Measurements from ENCODE around the gene TSPAN1. TPM values are rescaled to one million over a fixed set of nuclear protein-coding genes. Genes with fewer than 3 reads are reported as not detected.

TSPAN1 gene
- total and polyA plus RNA-seq, 11 donors = 0.63 to 5.5 (median 1.1) TPM

- Histone ChIP-seq H3K27ac (peak overlapping the region in 8 of 12 donors; percentile 4 to 65 (median 30)), H3K4me3 (no peak overlapping the region), H3K4me1 (peaks cover 0 to 38% (median 9%) of the 10 kb centered on the region in 12 donors), H3K27me3 (no peaks in the 10 kb centered on the region), H3K9me3 (no peaks in the 10 kb centered on the region), H3K36me3 (peaks cover 0 to 57% (median 43%) of the 10 kb centered on the region in 9 donors)
- DNase-seq (no peak), ATAC-seq (peak in 1 of 4 donors; percentile 5)
- intact Hi-C loops (cut with DNase I) = no loop called here
- WGBS, 4 donors = 59 to 68% (median 66%) methylated on average over 6 of the region's 6 CpGs
- TF ChIP-seq POLR2A (IDR thresholded peaks at IDR 0.05) (no peak), CTCF (IDR thresholded peaks at IDR 0.05) (peak in 1 of 12 donors; percentile 14)
Measured at GRCh38 chr1:46188295-46189030, 13.6 kb downstream of the TSPAN1 start.

GRCh38 chr1:46190539-46190938 is 15.7 kb downstream of the TSPAN1 start:
- no peak overlapping the region for H3K27ac ChIP-seq
- peaks cover 0 to 35% (median 11%) of the 10 kb centered on the region in 12 donors for H3K4me1 ChIP-seq
- TF ChIP-seq POLR2A (IDR thresholded peaks at IDR 0.05) = no peak
- TF ChIP-seq CTCF (IDR thresholded peaks at IDR 0.05) = no peak
- 77 to 86% (median 82%) methylated on average over 2 to 3 of the region's 3 CpGs for WGBS, 4 donors
- no peaks in the 10 kb centered on the region for H3K9me3 ChIP-seq
- intact Hi-C loops (cut with DNase I) = no loop called here
- ATAC-seq = no peak
- peaks cover 0 to 73% (median 54%) of the 10 kb centered on the region in 9 donors for H3K36me3 ChIP-seq
- DNase-seq = no peak
- no peaks in the 10 kb centered on the region for H3K27me3 ChIP-seq
- H3K4me3 ChIP-seq = no peak overlapping the region

GRCh38 chr1:46191033-46191701 is 16.3 kb downstream of the TSPAN1 start:
- DNase-seq = no peak
- Histone ChIP-seq H3K27ac (no peak overlapping the region), H3K36me3 (peaks cover 0 to 80% (median 60%) of the 10 kb centered on the region in 9 donors), H3K27me3 (no peaks in the 10 kb centered on the region), H3K4me3 (no peak overlapping the region), H3K4me1 (peaks cover 0 to 38% (median 13%) of the 10 kb centered on the region in 12 donors), H3K9me3 (no peaks in the 10 kb centered on the region)
- WGBS, 4 donors = 90 to 93% (median 91%) methylated on average over 9 of the region's 9 CpGs
- intact Hi-C loops (cut with DNase I) = no loop called here
- no peak for ATAC-seq
- TF ChIP-seq CTCF (IDR thresholded peaks at IDR 0.05) (no peak), POLR2A (IDR thresholded peaks at IDR 0.05) (no peak)

GRCh38 chr1:46192171-46192570 is 17.3 kb downstream of the TSPAN1 start:
- Histone ChIP-seq H3K36me3 (peaks cover 0 to 88% (median 66%) of the 10 kb centered on the region in 9 donors), H3K4me3 (no peak overlapping the region)

More at GRCh38 chr1:46192171-46192570, 17.3 kb downstream of the TSPAN1 start:
- no peak for ATAC-seq
- WGBS, 4 donors = 93 to 96% (median 95%) methylated on average over 5 to 10 of the region's 10 CpGs
- Histone ChIP-seq H3K4me1 (peaks cover under 1 to 46% (median 23%) of the 10 kb centered on the region in 12 donors), H3K9me3 (no peaks in the 10 kb centered on the region), H3K27me3 (no peaks in the 10 kb centered on the region), H3K27ac (no peak overlapping the region)
- no peak for DNase-seq
- intact Hi-C loops (cut with DNase I) = no loop called here
- no peak for TF ChIP-seq CTCF (IDR thresholded peaks at IDR 0.05)
- no peak for TF ChIP-seq POLR2A (IDR thresholded peaks at IDR 0.05)

All from heart left ventricle (tissue), 16 donors.